Hindlimb muscle (tissue), 1 donor: ENCODE data around the gene VIPR2. TPM values are rescaled to one million over a fixed set of nuclear protein-coding genes. Genes with fewer than 3 reads are reported as not detected.
A peak's percentile ranks its signal among the peaks of the same experiment; 100 is the strongest.
"Not testable (repeated sequence)": the region's sequence is repeated elsewhere in the genome, so short reads cannot be mapped to it uniquely, and the experiment has no call there.

Experiments
- DNase-seq: peaks from one replicate; pipeline ENCODE4 v3.0.0-alpha.2; 2013
- polyA plus RNA-seq: library from polyadenylated mRNA; unstranded; fragments of 120-200 nt; gene quantifications from one replicate; pipeline ENCODE4 v1.2.1, GENCODE V29; 2013; ENCODE audit not compliant: insufficient read length

The VIPR2 gene
- 12.1 TPM for polyA plus RNA-seq

GRCh38 chr7:159144758-159145489 is at the start of gene VIPR2:
VIPR2 (minus strand) TSS chr7:159144867; CDS start chr7:159144771, 96 bp downstream.
- peak; percentile 56 for DNase-seq

- no peak for DNase-seq
Measured at GRCh38 chr7:159193543-159194090, 49.0 kb upstream of the VIPR2 start.

- DNase-seq, result no peak
Measured at GRCh38 chr7:159192725-159193453, 48.2 kb upstream of the VIPR2 start.

GRCh38 chr7:159192013-159192412 is 47.3 kb upstream of the VIPR2 start:
- DNase-seq, result no peak

- DNase-seq, result no peak
Measured at GRCh38 chr7:159191236-159191635, 46.6 kb upstream of the VIPR2 start.

- DNase-seq, result no peak
Measured at GRCh38 chr7:159188011-159188410, 43.3 kb upstream of the VIPR2 start.

- no peak for DNase-seq
Measured at GRCh38 chr7:159179241-159179640, 34.6 kb upstream of the VIPR2 start.

GRCh38 chr7:159177284-159177953 is 32.8 kb upstream of the VIPR2 start:
- peak; percentile 70 for DNase-seq

- no peak for DNase-seq
Measured at GRCh38 chr7:159175792-159176191, 31.1 kb upstream of the VIPR2 start.

- DNase-seq, result not testable (repeated sequence)
Measured at GRCh38 chr7:159175100-159175499, 30.4 kb upstream of the VIPR2 start.

GRCh38 chr7:159172400-159172799 is 27.7 kb upstream of the VIPR2 start:
- peak; percentile 76 for DNase-seq

- no peak for DNase-seq
Measured at GRCh38 chr7:159169391-159169790, 24.7 kb upstream of the VIPR2 start.

- DNase-seq, result no peak
Measured at GRCh38 chr7:159167139-159167538, 22.5 kb upstream of the VIPR2 start.

GRCh38 chr7:159166530-159166929 is 21.9 kb upstream of the VIPR2 start:
- no peak for DNase-seq

- DNase-seq, result no peak
Measured at GRCh38 chr7:159165352-159165751, 20.7 kb upstream of the VIPR2 start.

- not testable (repeated sequence) for DNase-seq
Measured at GRCh38 chr7:159163703-159164301, 19.1 kb upstream of the VIPR2 start.

- not testable (repeated sequence) for DNase-seq
Measured at GRCh38 chr7:159162050-159162626, 17.5 kb upstream of the VIPR2 start.

- no peak for DNase-seq
Measured at GRCh38 chr7:159160450-159160849, 15.8 kb upstream of the VIPR2 start.

- DNase-seq, result no peak
Measured at GRCh38 chr7:159159731-159160130, 15.1 kb upstream of the VIPR2 start.

- no peak for DNase-seq
Measured at GRCh38 chr7:159158888-159159405, 14.3 kb upstream of the VIPR2 start.

- no peak for DNase-seq
Measured at GRCh38 chr7:159158125-159158887, 13.6 kb upstream of the VIPR2 start.
